Measurements from ENCODE around the gene PTPN1.

The PTPN1 gene

DNA sequence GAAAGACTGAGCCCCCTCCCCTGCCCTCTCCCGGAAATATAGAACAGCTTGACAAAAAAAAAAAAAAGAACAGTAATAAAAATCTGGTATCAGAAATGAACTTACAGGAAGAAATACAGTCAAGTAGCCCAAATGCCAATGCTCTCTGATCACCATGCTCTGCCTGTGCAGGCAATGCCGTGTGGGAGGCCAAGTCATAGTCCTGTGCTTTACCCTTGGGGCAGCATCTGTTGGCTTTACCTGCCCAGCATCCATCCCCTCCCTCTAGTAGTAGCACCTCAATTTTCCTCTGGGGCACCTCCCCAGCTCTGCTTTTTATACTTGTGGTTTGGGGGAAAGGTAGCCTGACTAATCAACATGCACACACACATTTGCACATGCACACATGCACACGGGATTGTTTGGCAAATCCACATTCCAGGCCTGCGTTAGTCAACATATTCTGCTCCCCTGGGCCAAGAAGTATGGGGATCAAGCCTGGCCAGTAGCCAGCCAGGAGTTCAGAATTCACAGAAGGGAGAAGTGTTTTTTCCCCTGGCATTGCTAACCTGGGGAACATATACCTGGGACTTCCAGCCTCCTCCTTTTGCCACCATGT, 111.0 kb downstream of the PTPN1 start:
- H3K4me3 ChIP-seq (ENCODE audit: low read depth, low read length): no peak overlapping the region
- DNase-seq (ENCODE audit: low read depth): no peak
- TF ChIP-seq, protein P1, sequence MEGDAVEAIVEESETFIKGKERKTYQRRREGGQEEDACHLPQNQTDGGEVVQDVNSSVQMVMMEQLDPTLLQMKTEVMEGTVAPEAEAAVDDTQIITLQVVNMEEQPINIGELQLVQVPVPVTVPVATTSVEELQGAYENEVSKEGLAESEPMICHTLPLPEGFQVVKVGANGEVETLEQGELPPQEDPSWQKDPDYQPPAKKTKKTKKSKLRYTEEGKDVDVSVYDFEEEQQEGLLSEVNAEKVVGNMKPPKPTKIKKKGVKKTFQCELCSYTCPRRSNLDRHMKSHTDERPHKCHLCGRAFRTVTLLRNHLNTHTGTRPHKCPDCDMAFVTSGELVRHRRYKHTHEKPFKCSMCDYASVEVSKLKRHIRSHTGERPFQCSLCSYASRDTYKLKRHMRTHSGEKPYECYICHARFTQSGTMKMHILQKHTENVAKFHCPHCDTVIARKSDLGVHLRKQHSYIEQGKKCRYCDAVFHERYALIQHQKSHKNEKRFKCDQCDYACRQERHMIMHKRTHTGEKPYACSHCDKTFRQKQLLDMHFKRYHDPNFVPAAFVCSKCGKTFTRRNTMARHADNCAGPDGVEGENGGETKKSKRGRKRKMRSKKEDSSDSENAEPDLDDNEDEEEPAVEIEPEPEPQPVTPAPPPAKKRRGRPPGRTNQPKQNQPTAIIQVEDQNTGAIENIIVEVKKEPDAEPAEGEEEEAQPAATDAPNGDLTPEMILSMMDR (IDR thresholded peaks at IDR 0.05; ENCODE audit: insufficient read depth, low read depth, low read length, missing control alignments): no peak

DNA sequence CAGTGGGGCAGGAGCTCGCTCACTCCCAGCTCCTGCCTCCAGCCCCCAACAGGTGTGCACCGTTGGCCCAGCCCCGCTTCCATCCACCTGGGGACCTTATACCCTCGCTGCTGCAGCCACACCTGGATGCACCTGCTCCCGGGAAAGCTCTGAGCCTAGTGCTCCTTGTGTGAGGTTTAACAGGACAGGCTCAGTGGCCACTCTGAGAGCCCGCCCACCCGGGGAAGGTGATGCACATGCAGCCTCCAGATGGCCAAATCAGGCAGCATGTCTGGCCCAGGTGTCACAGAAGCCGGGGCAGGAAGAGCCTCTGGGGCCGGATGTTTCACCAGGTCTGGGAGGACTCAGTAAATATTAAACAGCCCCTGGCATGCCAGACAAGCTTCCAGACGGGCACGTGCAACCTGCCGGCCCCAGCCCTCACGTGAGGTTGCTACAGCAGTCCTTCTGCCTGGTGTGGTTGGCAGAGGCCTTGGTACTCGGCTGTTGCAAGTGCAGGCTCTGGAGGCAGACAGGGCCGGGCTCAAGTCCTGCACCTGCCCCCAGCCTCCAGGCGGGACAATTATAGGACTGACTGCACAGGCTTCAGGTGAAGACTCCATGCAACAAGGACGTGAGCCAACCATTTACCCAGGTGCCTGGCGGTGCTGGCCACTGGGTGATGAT, 114.3 kb downstream of the PTPN1 start:
- TF ChIP-seq, protein P1 (IDR thresholded peaks at IDR 0.05; ENCODE audit: insufficient read depth, low read depth, low read length, missing control alignments): no peak
- no peak overlapping the region for H3K4me3 ChIP-seq (ENCODE audit: low read depth, low read length)
- no peak for DNase-seq (ENCODE audit: low read depth)

DNA sequence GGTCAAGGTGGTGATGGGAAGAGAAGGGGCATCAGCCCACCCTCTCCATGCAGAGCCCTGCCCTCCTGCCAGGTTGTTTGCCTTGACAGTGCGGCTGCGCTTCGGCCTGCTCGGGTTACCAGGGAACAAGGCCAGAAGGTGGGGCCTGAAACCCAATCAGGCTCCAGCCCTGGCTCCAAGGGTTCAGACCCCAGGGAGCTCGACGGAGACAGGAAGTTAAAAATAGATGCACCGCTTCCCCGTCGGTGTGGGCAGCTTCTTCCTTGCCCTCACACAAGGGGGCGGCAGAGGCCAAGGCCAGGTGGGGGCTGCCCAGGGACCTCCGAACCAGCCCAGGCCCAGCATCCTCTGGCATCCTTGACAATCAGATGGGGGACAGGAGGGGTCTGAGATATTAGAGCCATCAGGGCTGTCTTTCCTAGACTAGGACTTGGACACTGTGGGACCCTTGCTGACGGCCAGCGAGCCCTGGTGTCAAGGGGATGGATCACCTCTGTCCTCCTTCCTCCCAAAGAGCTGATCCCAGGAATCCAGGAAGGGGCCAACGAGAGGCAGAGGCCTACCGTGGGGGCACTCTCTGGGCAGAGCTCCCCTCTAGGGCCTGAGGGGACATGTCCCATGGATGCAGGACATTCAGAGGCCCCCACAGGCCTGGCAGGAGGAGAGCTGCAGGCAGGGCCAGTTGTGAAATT, 115.9 kb downstream of the PTPN1 start:
- H3K4me3 ChIP-seq (ENCODE audit: low read depth, low read length): no peak overlapping the region
- TF ChIP-seq, protein P1 (IDR thresholded peaks at IDR 0.05; ENCODE audit: insufficient read depth, low read depth, low read length, missing control alignments): peak; percentile 46
- peak; percentile 27 for DNase-seq (ENCODE audit: low read depth)

DNA sequence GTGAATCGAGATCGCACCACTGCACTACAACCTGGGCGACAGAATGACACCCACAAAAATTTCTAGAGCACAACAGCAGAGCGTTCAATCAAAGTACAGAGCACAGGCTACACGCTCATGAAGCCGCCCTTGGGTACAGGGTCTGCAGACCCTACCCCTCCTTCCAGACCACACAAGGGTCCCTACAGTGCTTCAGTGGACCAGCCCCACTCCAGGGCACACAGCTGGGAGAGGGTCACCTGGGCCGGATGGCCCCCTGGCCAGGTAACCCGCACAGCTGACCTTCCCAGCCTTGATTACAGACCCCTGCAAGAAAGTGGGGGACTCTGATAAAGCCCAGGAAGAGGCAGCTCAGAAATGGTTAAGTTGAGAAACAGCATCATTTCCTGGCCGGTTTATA, 117.6 kb downstream of the PTPN1 start:
- DNase-seq (ENCODE audit: low read depth): no peak
- no peak overlapping the region for H3K4me3 ChIP-seq (ENCODE audit: low read depth, low read length)
- TF ChIP-seq, protein P1 (IDR thresholded peaks at IDR 0.05; ENCODE audit: insufficient read depth, low read depth, low read length, missing control alignments): no peak

DNA sequence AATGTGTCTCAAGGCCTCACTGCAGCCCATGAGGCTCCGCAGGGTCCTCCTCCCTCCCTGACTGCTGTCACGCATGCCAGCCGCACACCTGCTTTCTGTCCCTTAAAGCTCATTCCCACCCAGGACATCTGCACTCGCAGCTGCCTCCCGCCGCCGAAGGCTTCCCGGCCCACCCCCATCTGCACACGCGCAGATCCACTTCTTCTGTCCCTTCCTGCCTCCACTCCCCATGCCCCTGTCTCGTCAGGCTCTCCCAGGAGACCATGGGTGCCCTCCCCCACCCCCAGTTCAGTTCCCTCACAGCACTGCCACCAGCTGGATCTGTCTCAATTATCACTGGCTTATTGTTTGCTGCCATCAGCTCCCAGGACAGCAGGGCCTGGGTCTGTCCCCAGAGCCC, 118.1 kb downstream of the PTPN1 start:
- DNase-seq (ENCODE audit: low read depth): no peak
- TF ChIP-seq, protein P1 (IDR thresholded peaks at IDR 0.05; ENCODE audit: insufficient read depth, low read depth, low read length, missing control alignments): no peak
- no peak overlapping the region for H3K4me3 ChIP-seq (ENCODE audit: low read depth, low read length)

DNA sequence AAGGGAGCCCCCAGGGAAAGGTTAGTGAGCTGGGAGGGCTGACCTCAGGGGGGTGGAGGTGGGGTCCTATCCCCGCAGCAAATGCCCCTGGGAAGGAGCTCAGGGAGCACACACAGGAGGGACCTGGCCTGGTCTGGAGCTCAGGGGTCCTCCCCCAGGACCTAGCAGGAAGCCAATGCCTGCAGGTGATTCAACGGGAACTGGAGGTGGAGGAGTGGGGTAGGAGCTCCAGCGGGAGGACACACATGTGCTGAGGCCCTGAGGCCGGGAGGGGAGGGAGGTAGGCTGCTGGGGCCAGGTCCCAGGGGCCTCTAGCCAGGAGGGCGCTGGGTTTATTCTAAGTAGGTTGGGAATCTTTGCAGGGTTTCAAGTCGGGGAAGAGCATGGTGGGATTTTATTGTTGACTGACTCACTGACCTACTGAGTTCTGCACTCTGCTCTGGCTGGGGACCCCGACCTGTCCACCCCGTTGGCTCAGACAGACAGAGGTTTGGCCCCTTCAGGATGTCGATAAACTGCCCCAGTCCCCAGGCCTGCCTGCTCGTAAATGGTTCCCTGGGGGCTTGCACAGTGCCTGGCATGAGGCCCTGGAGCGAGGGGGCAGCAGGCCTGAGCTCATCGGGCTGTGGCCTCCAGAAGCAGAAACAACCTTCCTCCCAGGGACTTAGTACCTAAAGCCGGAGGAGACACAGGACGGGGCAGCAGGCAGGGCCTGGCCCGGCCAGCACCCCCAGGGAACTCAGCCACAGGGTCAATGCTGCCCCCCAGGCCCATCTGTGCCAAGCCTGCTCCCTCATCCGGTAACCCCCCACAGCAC, 118.9 kb downstream of the PTPN1 start:
- H3K4me3 ChIP-seq (ENCODE audit: low read depth, low read length): no peak overlapping the region
- DNase-seq (ENCODE audit: low read depth): no peak
- TF ChIP-seq, protein P1 (IDR thresholded peaks at IDR 0.05; ENCODE audit: insufficient read depth, low read depth, low read length, missing control alignments): no peak
